Measurements from ENCODE around the gene IRAK1. TPM values are rescaled to one million over a fixed set of nuclear protein-coding genes. Genes with fewer than 3 reads are reported as not detected.
A peak's percentile ranks its signal among the peaks of the same experiment; 100 is the strongest.

Gene IRAK1
- total and polyA plus RNA-seq, 4 donors = 10.2 to 68.4 (median 46.9) TPM

GRCh38 chrX:154023276-154024000 is 3.7 kb upstream of the IRAK1 start:
- 79% methylated on average over 27 of the region's 27 CpGs for WGBS (ENCODE audit: insufficient coverage)

GRCh38 chrX:154022108-154022507 is 2.4 kb upstream of the IRAK1 start:
- no peak for DNase-seq (ENCODE audit: low read depth in 4 of 6, low spot score in 6 of 6)
- Histone ChIP-seq H3K36me3 (ENCODE audit: control insufficient read depth, insufficient read depth, low read length) (peaks cover 44% of the 10 kb centered on the region), H3K4me3 (ENCODE audit: low read depth, low read length) (no peak overlapping the region), H3K4me1 (ENCODE audit: control insufficient read depth, insufficient read depth, low read length) (peaks cover 54% of the 10 kb centered on the region), H3K27ac (ENCODE audit: low read depth, low read length) (no peak overlapping the region), H3K27me3 (ENCODE audit: control insufficient read depth, insufficient read depth, low read length) (peaks cover 2% of the 10 kb centered on the region), H3K9me3 (ENCODE audit: control insufficient read depth, insufficient read depth, low read length) (no peaks in the 10 kb centered on the region)
- WGBS (ENCODE audit: insufficient coverage) = 63% methylated on average over 3 of the region's 5 CpGs

More at GRCh38 chrX:154023276-154024000, 3.7 kb upstream of the IRAK1 start:
- H3K27ac ChIP-seq (ENCODE audit: low read depth, low read length) = no peak overlapping the region
- peaks cover 39% of the 10 kb centered on the region for H3K36me3 ChIP-seq (ENCODE audit: control insufficient read depth, insufficient read depth, low read length)
- peaks cover 2% of the 10 kb centered on the region for H3K27me3 ChIP-seq (ENCODE audit: control insufficient read depth, insufficient read depth, low read length)
- no peak overlapping the region for H3K4me3 ChIP-seq (ENCODE audit: low read depth, low read length)
- no peaks in the 10 kb centered on the region for H3K9me3 ChIP-seq (ENCODE audit: control insufficient read depth, insufficient read depth, low read length)
- DNase-seq (ENCODE audit: low read depth in 4 of 6, low spot score in 6 of 6) = no peak
- H3K4me1 ChIP-seq (ENCODE audit: control insufficient read depth, insufficient read depth, low read length) = peaks cover 46% of the 10 kb centered on the region

- Histone ChIP-seq H3K4me1 (ENCODE audit: control insufficient read depth, insufficient read depth, low read length) (peaks cover 55% of the 10 kb centered on the region), H3K9me3 (ENCODE audit: control insufficient read depth, insufficient read depth, low read length) (no peaks in the 10 kb centered on the region), H3K4me3 (ENCODE audit: low read depth, low read length) (no peak overlapping the region), H3K36me3 (ENCODE audit: control insufficient read depth, insufficient read depth, low read length) (peaks cover 44% of the 10 kb centered on the region), H3K27ac (ENCODE audit: low read depth, low read length) (peak overlapping the region; percentile 19), H3K27me3 (ENCODE audit: control insufficient read depth, insufficient read depth, low read length) (peaks cover under 1% of the 10 kb centered on the region)
- DNase-seq (ENCODE audit: low read depth in 4 of 6, low spot score in 6 of 6) = no peak
- 73% methylated on average over 10 of the region's 11 CpGs for WGBS (ENCODE audit: insufficient coverage)
Measured at GRCh38 chrX:154021131-154021611, 1.5 kb upstream of the IRAK1 start.

- H3K4me1 ChIP-seq (ENCODE audit: control insufficient read depth, insufficient read depth, low read length) = peaks cover 59% of the 10 kb centered on the region
- H3K9me3 ChIP-seq (ENCODE audit: control insufficient read depth, insufficient read depth, low read length) = no peaks in the 10 kb centered on the region
- 64% methylated on average over 9 of the region's 9 CpGs for WGBS (ENCODE audit: insufficient coverage)
- DNase-seq (ENCODE audit: low read depth in 4 of 6, low spot score in 6 of 6) = no peak
- H3K27ac ChIP-seq (ENCODE audit: low read depth, low read length) = peak overlapping the region; percentile 68
- H3K4me3 ChIP-seq (ENCODE audit: low read depth, low read length) = peak overlapping the region; percentile 32
- peaks cover 46% of the 10 kb centered on the region for H3K36me3 ChIP-seq (ENCODE audit: control insufficient read depth, insufficient read depth, low read length)
- H3K27me3 ChIP-seq (ENCODE audit: control insufficient read depth, insufficient read depth, low read length) = no peaks in the 10 kb centered on the region
Measured at GRCh38 chrX:154020536-154021115, 924 bp upstream of the IRAK1 start.

GRCh38 chrX:154019061-154019621 is 561 bp downstream of the IRAK1 start:
- Histone ChIP-seq H3K36me3 (ENCODE audit: control insufficient read depth, insufficient read depth, low read length) (peaks cover 54% of the 10 kb centered on the region), H3K4me3 (ENCODE audit: low read depth, low read length) (peak overlapping the region; percentile 35), H3K9me3 (ENCODE audit: control insufficient read depth, insufficient read depth, low read length) (no peaks in the 10 kb centered on the region), H3K27ac (ENCODE audit: low read depth, low read length) (peak overlapping the region; percentile 19), H3K27me3 (ENCODE audit: control insufficient read depth, insufficient read depth, low read length) (no peaks in the 10 kb centered on the region), H3K4me1 (ENCODE audit: control insufficient read depth, insufficient read depth, low read length) (peaks cover 59% of the 10 kb centered on the region)
- 37% methylated on average over 45 of the region's 45 CpGs for WGBS (ENCODE audit: insufficient coverage)
- no peak for DNase-seq (ENCODE audit: low read depth in 4 of 6, low spot score in 6 of 6)

- DNase-seq (ENCODE audit: low read depth in 4 of 6, low spot score in 6 of 6) = no peak
- H3K27ac ChIP-seq (ENCODE audit: low read depth, low read length) = peak overlapping the region; percentile 19
- peaks cover 55% of the 10 kb centered on the region for H3K36me3 ChIP-seq (ENCODE audit: control insufficient read depth, insufficient read depth, low read length)
- WGBS (ENCODE audit: insufficient coverage) = 78% methylated on average over 10 of the region's 15 CpGs
- H3K9me3 ChIP-seq (ENCODE audit: control insufficient read depth, insufficient read depth, low read length) = no peaks in the 10 kb centered on the region
- no peaks in the 10 kb centered on the region for H3K27me3 ChIP-seq (ENCODE audit: control insufficient read depth, insufficient read depth, low read length)
- peak overlapping the region; percentile 35 for H3K4me3 ChIP-seq (ENCODE audit: low read depth, low read length)
- peaks cover 62% of the 10 kb centered on the region for H3K4me1 ChIP-seq (ENCODE audit: control insufficient read depth, insufficient read depth, low read length)
Measured at GRCh38 chrX:154018518-154019060, 1.1 kb downstream of the IRAK1 start.

GRCh38 chrX:154017766-154018517 is 1.8 kb downstream of the IRAK1 start:
- DNase-seq (ENCODE audit: low read depth in 4 of 6, low spot score in 6 of 6) = no peak
- 84% methylated on average over 21 of the region's 26 CpGs for WGBS (ENCODE audit: insufficient coverage)
- peaks cover 63% of the 10 kb centered on the region for H3K4me1 ChIP-seq (ENCODE audit: control insufficient read depth, insufficient read depth, low read length)
- H3K27me3 ChIP-seq (ENCODE audit: control insufficient read depth, insufficient read depth, low read length) = no peaks in the 10 kb centered on the region
- H3K9me3 ChIP-seq (ENCODE audit: control insufficient read depth, insufficient read depth, low read length) = peaks cover 2% of the 10 kb centered on the region
- H3K36me3 ChIP-seq (ENCODE audit: control insufficient read depth, insufficient read depth, low read length) = peaks cover 60% of the 10 kb centered on the region
- no peak overlapping the region for H3K27ac ChIP-seq (ENCODE audit: low read depth, low read length)
- no peak overlapping the region for H3K4me3 ChIP-seq (ENCODE audit: low read depth, low read length)

- Histone ChIP-seq H3K27ac (ENCODE audit: low read depth, low read length) (no peak overlapping the region), H3K36me3 (ENCODE audit: control insufficient read depth, insufficient read depth, low read length) (peaks cover 72% of the 10 kb centered on the region), H3K4me1 (ENCODE audit: control insufficient read depth, insufficient read depth, low read length) (peaks cover 66% of the 10 kb centered on the region), H3K4me3 (ENCODE audit: low read depth, low read length) (no peak overlapping the region), H3K27me3 (ENCODE audit: control insufficient read depth, insufficient read depth, low read length) (no peaks in the 10 kb centered on the region), H3K9me3 (ENCODE audit: control insufficient read depth, insufficient read depth, low read length) (peaks cover 2% of the 10 kb centered on the region)
- DNase-seq (ENCODE audit: low read depth in 4 of 6, low spot score in 6 of 6) = no peak
- 88% methylated on average over 23 of the region's 24 CpGs for WGBS (ENCODE audit: insufficient coverage)
Measured at GRCh38 chrX:154016366-154017076, 3.2 kb downstream of the IRAK1 start.

Data from spinal cord (tissue), 10 donors.